GM12875 (cell line): Measurements from ENCODE around the gene ALG6.

Experiments used
- H3K4me3 ChIP-seq: one replicate; pipeline ENCODE4 v1.5.1; 2011; ENCODE audit warnings: low read depth, low read length, control low read depth
- TF ChIP-seq, protein P1 (sequence below): IDR thresholded peaks from 2 replicates; pipeline ENCODE4 v1.5.1; 2011; ENCODE audit warnings: low read depth, mild to moderate bottlenecking, control low read depth, inconsistent platforms, low read length, moderate library complexity, borderline replicate concordance; ENCODE audit not compliant: insufficient read depth

ALG6 gene

GRCh38 chr1:63325279-63325985, 42.0 kb upstream of the ALG6 start:
- TF ChIP-seq, protein P1, sequence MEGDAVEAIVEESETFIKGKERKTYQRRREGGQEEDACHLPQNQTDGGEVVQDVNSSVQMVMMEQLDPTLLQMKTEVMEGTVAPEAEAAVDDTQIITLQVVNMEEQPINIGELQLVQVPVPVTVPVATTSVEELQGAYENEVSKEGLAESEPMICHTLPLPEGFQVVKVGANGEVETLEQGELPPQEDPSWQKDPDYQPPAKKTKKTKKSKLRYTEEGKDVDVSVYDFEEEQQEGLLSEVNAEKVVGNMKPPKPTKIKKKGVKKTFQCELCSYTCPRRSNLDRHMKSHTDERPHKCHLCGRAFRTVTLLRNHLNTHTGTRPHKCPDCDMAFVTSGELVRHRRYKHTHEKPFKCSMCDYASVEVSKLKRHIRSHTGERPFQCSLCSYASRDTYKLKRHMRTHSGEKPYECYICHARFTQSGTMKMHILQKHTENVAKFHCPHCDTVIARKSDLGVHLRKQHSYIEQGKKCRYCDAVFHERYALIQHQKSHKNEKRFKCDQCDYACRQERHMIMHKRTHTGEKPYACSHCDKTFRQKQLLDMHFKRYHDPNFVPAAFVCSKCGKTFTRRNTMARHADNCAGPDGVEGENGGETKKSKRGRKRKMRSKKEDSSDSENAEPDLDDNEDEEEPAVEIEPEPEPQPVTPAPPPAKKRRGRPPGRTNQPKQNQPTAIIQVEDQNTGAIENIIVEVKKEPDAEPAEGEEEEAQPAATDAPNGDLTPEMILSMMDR = no peak
- H3K4me3 ChIP-seq = no peak overlapping the region

DNA sequence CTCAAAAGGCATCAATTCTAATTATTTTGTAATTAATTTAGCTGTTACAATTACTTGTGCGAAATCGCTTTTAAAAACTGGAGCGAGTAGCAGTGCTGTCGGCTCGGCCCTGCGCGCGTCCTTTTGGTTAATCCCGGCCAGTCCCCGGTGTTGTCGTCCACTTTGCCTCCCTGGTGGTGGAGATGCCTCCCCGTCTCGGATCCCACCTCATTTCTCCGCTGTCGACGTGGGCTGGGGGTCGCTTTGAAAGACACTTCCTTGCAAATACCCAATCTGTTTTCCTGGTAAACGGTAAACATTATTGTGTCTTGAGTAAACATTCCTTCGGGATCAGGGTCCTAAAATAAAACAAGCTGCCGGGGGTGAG, 41.3 kb upstream of the ALG6 start:
- TF ChIP-seq, protein P1 = no peak
- H3K4me3 ChIP-seq = no peak overlapping the region

- H3K4me3 ChIP-seq = no peak overlapping the region
- TF ChIP-seq, protein P1 = no peak
Measured at GRCh38 chr1:63326473-63327380, 40.7 kb upstream of the ALG6 start.

DNA sequence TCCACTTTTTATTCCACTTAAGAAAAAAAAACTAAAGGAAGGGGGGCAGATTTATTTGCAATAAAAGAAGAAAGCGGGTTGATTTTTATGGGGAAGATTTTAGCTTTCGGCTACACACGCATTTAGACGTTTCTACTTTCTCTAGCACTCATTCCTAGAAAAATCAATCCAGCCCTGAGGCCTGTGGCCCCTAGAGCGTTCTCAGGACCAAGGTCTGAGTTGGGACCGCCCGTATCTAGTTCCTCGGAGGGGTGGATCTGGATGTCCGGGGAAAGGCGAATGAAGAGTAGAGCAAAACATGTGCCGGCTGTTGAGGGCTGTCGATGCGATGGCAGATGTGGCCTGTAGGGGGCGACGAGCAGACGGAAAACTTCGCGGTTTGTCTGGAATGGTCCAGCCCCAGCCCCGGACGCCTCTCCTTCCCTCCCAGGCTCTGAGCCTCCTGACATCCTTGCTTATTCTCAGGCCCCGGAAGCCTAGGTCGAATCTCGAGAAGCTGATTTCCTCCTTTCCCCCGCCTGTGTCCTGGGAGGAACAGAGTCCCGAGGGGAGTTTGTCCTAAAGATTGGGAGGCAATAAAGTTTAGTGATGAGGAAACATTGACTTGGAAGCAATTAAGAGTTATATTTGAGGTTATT, 39.9 kb upstream of the ALG6 start:
- H3K4me3 ChIP-seq = no peak overlapping the region

DNA sequence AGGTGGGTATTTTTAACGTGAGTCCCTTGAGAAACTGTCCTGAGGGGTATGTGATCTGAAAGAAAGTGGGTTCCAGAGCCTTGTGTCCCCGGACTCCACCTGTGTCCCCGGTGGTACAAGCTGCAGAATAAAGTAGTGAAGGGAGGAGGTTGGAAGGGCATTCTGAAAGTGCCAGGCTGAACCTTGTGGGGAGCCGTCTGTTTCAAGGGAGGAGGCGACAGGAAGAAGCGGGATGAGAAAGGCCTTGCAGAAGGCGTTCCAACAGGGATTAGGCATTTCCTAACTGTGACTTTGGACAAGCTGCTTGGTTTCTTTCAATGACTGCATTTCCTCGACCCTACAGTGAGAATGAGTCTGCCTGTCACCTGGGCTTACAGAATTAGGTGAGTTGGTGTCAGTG, 39.3 kb upstream of the ALG6 start:
- TF ChIP-seq, protein P1 = no peak
- H3K4me3 ChIP-seq = no peak overlapping the region

More for the DNA sequence above, 39.9 kb upstream of the ALG6 start:
- TF ChIP-seq, protein P1 = peak; percentile 84

- TF ChIP-seq, protein P1 = no peak
- no peak overlapping the region for H3K4me3 ChIP-seq
Measured at GRCh38 chr1:63328781-63329180, 38.6 kb upstream of the ALG6 start.
